Loucy (cell line): Measurements from ENCODE around the gene SPTB.

Experiments used
- H2AFZ ChIP-seq: fragments of 200-600 bp; sonication (generic); 2 replicates; pipeline ENCODE4 v1.6.0; 2016; ENCODE audit warnings: antibody characterized with exemption, mild to moderate bottlenecking, low read length, moderate library complexity
- H3F3A ChIP-seq: fragments of 200-600 bp; 2 replicates; pipeline ENCODE4 v1.6.0; 2016; ENCODE audit warnings: antibody characterized with exemption, low read depth, mild to moderate bottlenecking
- H3K27me3 ChIP-seq: fragments of 200-600 bp; sonication (generic); 2 replicates; pipeline ENCODE4 v1.6.1; 2014; ENCODE audit warnings: low read length, mild to moderate bottlenecking; ENCODE audit not compliant: insufficient read depth, poor library complexity, severe bottlenecking
- H3K36me3 ChIP-seq: fragments of 200-600 bp; sonication (generic); 2 replicates; pipeline ENCODE4 v1.6.1; 2016; ENCODE audit warnings: low read length; ENCODE audit not compliant: insufficient read depth
- H3K4me1 ChIP-seq: fragments of 200-600 bp; sonication (generic); 2 replicates; pipeline ENCODE4 v1.5.1; 2014; ENCODE audit warnings: low read length, mild to moderate bottlenecking; ENCODE audit not compliant: insufficient read depth, poor library complexity, severe bottlenecking
- H3K4me2 ChIP-seq: fragments of 200-600 bp; sonication (generic); 2 replicates; pipeline ENCODE4 v1.6.0; 2014; ENCODE audit warnings: antibody characterized with exemption, low read length, low read depth, mild to moderate bottlenecking; ENCODE audit not compliant: poor library complexity, severe bottlenecking
- H3K4me3 ChIP-seq: fragments of 200-600 bp; sonication (generic); 2 replicates; pipeline ENCODE4 v1.5.1; 2014; ENCODE audit warnings: low read length, mild to moderate bottlenecking, mixed read lengths; ENCODE audit not compliant: poor library complexity, severe bottlenecking
- H3K79me2 ChIP-seq: fragments of 200-600 bp; sonication (generic); 2 replicates; pipeline ENCODE4 v1.6.1; 2014; ENCODE audit warnings: low read length; ENCODE audit not compliant: insufficient read depth
- H3K9ac ChIP-seq: fragments of 200-600 bp; sonication (generic); 2 replicates; pipeline ENCODE4 v1.6.0; 2014; ENCODE audit warnings: mild to moderate bottlenecking, low read depth, low read length, moderate library complexity; ENCODE audit not compliant: poor library complexity, severe bottlenecking
- H3K9me2 ChIP-seq: fragments of 200-600 bp; sonication (generic); replicated peaks from 2 replicates; pipeline ENCODE4 v1.6.1; 2016; ENCODE audit warnings: low read depth, low read length, mixed read lengths
- H3K9me3 ChIP-seq: fragments of 200-600 bp; sonication (generic); 2 replicates; pipeline ENCODE4 v1.6.1; 2014; ENCODE audit warnings: mild to moderate bottlenecking, antibody characterized with exemption, low read length, low read depth; ENCODE audit not compliant: insufficient read depth
- H4K20me1 ChIP-seq: fragments of 200-600 bp; sonication (generic); 2 replicates; pipeline ENCODE4 v1.6.0; 2014; ENCODE audit warnings: antibody characterized with exemption, low read length, mild to moderate bottlenecking; ENCODE audit not compliant: insufficient read depth, poor library complexity, severe bottlenecking
- EZH2phosphoT487 ChIP-seq: fragments of 200-600 bp; IDR thresholded peaks from 2 replicates; pipeline ENCODE4 v1.6.1; 2018; ENCODE audit warnings: antibody characterized with exemption, mild to moderate bottlenecking, moderate library complexity, borderline replicate concordance
- TF ChIP-seq, protein P1 (sequence below): fragments of 200-600 bp; sonication (generic); conservative IDR thresholded peaks from 2 replicates; pipeline ENCODE4 v1.5.1; 2014; ENCODE audit warnings: mild to moderate bottlenecking, antibody characterized with exemption, low read length

Gene SPTB

DNA sequence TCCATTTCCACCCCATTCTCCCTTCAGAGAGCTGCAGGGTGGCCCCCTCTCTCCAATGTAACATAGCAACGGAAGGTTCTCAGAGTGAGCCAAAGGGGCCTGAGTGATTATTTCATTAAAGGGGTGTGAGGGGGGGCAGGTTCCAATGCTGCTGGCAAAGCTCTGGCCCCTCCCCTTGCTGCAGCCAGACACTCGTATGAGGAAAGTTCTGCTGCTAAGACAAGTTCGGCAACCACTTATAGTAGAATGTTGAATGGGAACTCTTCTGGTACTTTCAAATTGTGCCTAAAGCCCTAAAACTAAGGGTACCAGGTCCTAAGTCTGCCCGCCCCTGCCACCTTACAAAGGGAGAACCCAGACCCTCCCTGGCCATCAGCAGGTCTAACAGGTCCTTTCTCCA is 125.7 kb downstream of the SPTB start:
- H3K79me2 ChIP-seq = no peaks in the 10 kb centered on the region
- TF ChIP-seq EZH2phosphoT487 = no peak
- TF ChIP-seq, protein P1, sequence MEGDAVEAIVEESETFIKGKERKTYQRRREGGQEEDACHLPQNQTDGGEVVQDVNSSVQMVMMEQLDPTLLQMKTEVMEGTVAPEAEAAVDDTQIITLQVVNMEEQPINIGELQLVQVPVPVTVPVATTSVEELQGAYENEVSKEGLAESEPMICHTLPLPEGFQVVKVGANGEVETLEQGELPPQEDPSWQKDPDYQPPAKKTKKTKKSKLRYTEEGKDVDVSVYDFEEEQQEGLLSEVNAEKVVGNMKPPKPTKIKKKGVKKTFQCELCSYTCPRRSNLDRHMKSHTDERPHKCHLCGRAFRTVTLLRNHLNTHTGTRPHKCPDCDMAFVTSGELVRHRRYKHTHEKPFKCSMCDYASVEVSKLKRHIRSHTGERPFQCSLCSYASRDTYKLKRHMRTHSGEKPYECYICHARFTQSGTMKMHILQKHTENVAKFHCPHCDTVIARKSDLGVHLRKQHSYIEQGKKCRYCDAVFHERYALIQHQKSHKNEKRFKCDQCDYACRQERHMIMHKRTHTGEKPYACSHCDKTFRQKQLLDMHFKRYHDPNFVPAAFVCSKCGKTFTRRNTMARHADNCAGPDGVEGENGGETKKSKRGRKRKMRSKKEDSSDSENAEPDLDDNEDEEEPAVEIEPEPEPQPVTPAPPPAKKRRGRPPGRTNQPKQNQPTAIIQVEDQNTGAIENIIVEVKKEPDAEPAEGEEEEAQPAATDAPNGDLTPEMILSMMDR = no peak

DNA sequence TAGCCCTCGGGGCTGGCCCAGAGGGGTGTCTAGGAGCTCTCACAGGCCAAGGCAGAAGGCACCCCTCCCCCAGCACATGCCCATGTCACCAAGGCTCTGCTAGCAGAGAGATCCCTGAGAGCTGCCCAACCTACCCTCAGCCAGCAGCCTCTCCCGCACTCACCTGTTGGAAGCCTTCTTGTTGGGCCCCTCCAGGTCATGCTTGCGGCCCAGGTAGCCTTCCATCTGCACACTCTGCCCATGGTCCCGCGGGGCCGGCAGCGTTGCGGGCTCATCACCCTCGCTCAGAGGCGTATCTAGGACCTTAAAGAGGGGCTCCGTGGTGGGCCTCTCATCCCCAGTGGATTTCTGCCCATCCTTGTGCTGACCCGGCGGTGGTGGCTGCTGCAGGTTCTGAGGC is 126.3 kb downstream of the SPTB start:
- Histone ChIP-seq H2AFZ (no peak overlapping the region), H4K20me1 (no peaks in the 10 kb centered on the region), H3K4me2 (no peak overlapping the region), H3K27me3 (no peaks in the 10 kb centered on the region), H3K9me3 (no peaks in the 10 kb centered on the region), H3K9ac (no peak overlapping the region), H3F3A (no peaks in the 10 kb centered on the region), H3K4me3 (no peak overlapping the region), H3K36me3 (no peaks in the 10 kb centered on the region), H3K79me2 (no peaks in the 10 kb centered on the region), H3K9me2 (no peaks in the 10 kb centered on the region), H3K4me1 (peaks cover 12% of the 10 kb centered on the region)
- TF ChIP-seq EZH2phosphoT487 = no peak
- TF ChIP-seq, protein P1 = no peak

More for the DNA sequence above, 125.7 kb downstream of the SPTB start:
- no peak overlapping the region for H2AFZ ChIP-seq
- H3K4me1 ChIP-seq = peaks cover 12% of the 10 kb centered on the region
- no peaks in the 10 kb centered on the region for H3K9me3 ChIP-seq
- H3K4me3 ChIP-seq = no peak overlapping the region
- no peaks in the 10 kb centered on the region for H3K36me3 ChIP-seq
- no peaks in the 10 kb centered on the region for H3K9me2 ChIP-seq
- H3K4me2 ChIP-seq = no peak overlapping the region
- H3K27me3 ChIP-seq = no peaks in the 10 kb centered on the region
- no peaks in the 10 kb centered on the region for H4K20me1 ChIP-seq
- no peak overlapping the region for H3K9ac ChIP-seq
- no peaks in the 10 kb centered on the region for H3F3A ChIP-seq

DNA sequence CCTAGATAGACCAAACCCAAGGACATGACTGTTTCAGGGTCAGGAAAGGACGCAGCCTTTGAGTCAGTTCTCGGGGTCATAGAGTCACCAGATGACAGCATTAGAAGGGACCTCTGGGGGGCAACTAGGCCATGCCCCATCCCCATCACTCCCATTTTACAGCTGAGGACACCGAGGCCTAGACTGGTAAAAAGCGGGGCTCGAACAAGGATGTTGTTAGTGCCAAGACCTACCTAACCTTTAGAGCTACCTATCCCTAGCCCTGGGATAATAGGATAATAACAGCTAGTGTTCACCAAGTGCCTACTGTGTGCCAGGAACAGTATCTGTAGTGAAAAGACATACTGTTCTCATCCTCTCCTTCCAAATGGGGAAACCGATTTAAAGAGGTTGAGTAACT is 126.8 kb downstream of the SPTB start:
- H3K9me2 ChIP-seq = no peaks in the 10 kb centered on the region
- no peaks in the 10 kb centered on the region for H4K20me1 ChIP-seq
- no peaks in the 10 kb centered on the region for H3K9me3 ChIP-seq
- H3K79me2 ChIP-seq = no peaks in the 10 kb centered on the region
- TF ChIP-seq, protein P1 = no peak
- no peak for TF ChIP-seq EZH2phosphoT487
- H3K4me1 ChIP-seq = peaks cover 12% of the 10 kb centered on the region
- H3K36me3 ChIP-seq = no peaks in the 10 kb centered on the region
- no peak overlapping the region for H2AFZ ChIP-seq
- H3K4me2 ChIP-seq = no peak overlapping the region
- H3F3A ChIP-seq = no peaks in the 10 kb centered on the region
- no peak overlapping the region for H3K4me3 ChIP-seq
- no peaks in the 10 kb centered on the region for H3K27me3 ChIP-seq
- H3K9ac ChIP-seq = no peak overlapping the region
